ENCODE data around the gene FNDC11.

Gene FNDC11

GRCh38 chr20:63539092-63539430 lies 14.9 kb upstream of the FNDC11 start:
- in situ Hi-C loops (cut with HindIII; ENCODE audit: low sequenced_read_pairs), result no loop called here

- in situ Hi-C loops (cut with HindIII; ENCODE audit: low sequenced_read_pairs), result no loop called here
These were observed 14.3 kb upstream of the FNDC11 start for GRCh38 chr20:63539441-63540370.

- in situ Hi-C loops (cut with HindIII; ENCODE audit: low sequenced_read_pairs), result no loop called here
These were observed 13.4 kb upstream of the FNDC11 start for GRCh38 chr20:63540417-63541186.

GRCh38 chr20:63541371-63541770 lies 12.6 kb upstream of the FNDC11 start:
- in situ Hi-C loops (cut with HindIII; ENCODE audit: low sequenced_read_pairs), result no loop called here

GRCh38 chr20:63542031-63542559 lies 11.9 kb upstream of the FNDC11 start:
- in situ Hi-C loops (cut with HindIII; ENCODE audit: low sequenced_read_pairs), result no loop called here

- in situ Hi-C loops (cut with HindIII; ENCODE audit: low sequenced_read_pairs), result no loop called here
These were observed 11.3 kb upstream of the FNDC11 start for GRCh38 chr20:63542696-63543095.

- in situ Hi-C loops (cut with HindIII; ENCODE audit: low sequenced_read_pairs), result no loop called here
These were observed 10.8 kb upstream of the FNDC11 start for GRCh38 chr20:63543131-63543530.

- in situ Hi-C loops (cut with HindIII; ENCODE audit: low sequenced_read_pairs), result no loop called here
These were observed 10.2 kb upstream of the FNDC11 start for GRCh38 chr20:63543733-63544132.

- in situ Hi-C loops (cut with HindIII; ENCODE audit: low sequenced_read_pairs), result no loop called here
These were observed 9.6 kb upstream of the FNDC11 start for GRCh38 chr20:63544241-63544957.

GRCh38 chr20:63544958-63545516 lies 8.9 kb upstream of the FNDC11 start:
- in situ Hi-C loops (cut with HindIII; ENCODE audit: low sequenced_read_pairs), result no loop called here

- in situ Hi-C loops (cut with HindIII; ENCODE audit: low sequenced_read_pairs), result no loop called here
These were observed 8.1 kb upstream of the FNDC11 start for GRCh38 chr20:63545814-63546213.

- in situ Hi-C loops (cut with HindIII; ENCODE audit: low sequenced_read_pairs), result no loop called here
These were observed 7.6 kb upstream of the FNDC11 start for GRCh38 chr20:63546256-63546955.

GRCh38 chr20:63546956-63547724 lies 6.8 kb upstream of the FNDC11 start:
- in situ Hi-C loops (cut with HindIII; ENCODE audit: low sequenced_read_pairs), result no loop called here

- in situ Hi-C loops (cut with HindIII; ENCODE audit: low sequenced_read_pairs), result no loop called here
These were observed 6.1 kb upstream of the FNDC11 start, which contains the start of gene SRMS for GRCh38 chr20:63547725-63548480. TSS of gene SRMS (minus strand) at chr20:63547749. CDS start at chr20:63547463, 286 bp downstream.

- in situ Hi-C loops (cut with HindIII; ENCODE audit: low sequenced_read_pairs), result no loop called here
These were observed 5.4 kb upstream of the FNDC11 start for GRCh38 chr20:63548542-63548941.

GRCh38 chr20:63549019-63549418 lies 4.9 kb upstream of the FNDC11 start:
- in situ Hi-C loops (cut with HindIII; ENCODE audit: low sequenced_read_pairs), result no loop called here

GRCh38 chr20:63549679-63550282 lies 4.2 kb upstream of the FNDC11 start:
- in situ Hi-C loops (cut with HindIII; ENCODE audit: low sequenced_read_pairs), result no loop called here

GRCh38 chr20:63551068-63551467 lies 2.9 kb upstream of the FNDC11 start:
- in situ Hi-C loops (cut with HindIII; ENCODE audit: low sequenced_read_pairs), result no loop called here
